Ishikawa (cell line): ENCODE measurements around the gene TECTA.

ENCODE experiments used
- CEBPB ChIP-seq: IDR thresholded peaks from 2 replicates; pipeline ENCODE4 v1.6.1; 2012
- CREB1 ChIP-seq: IDR thresholded peaks from 2 replicates; pipeline ENCODE4 v1.6.1; 2012; ENCODE audit warnings: low read depth
- EGR1 ChIP-seq: IDR thresholded peaks from 2 replicates; pipeline ENCODE4 v1.6.1; 2012
- EP300 ChIP-seq: IDR thresholded peaks from 2 replicates; pipeline ENCODE4 v1.6.1; 2012; ENCODE audit warnings: borderline replicate concordance
- FOXM1 ChIP-seq: IDR thresholded peaks from 2 replicates; pipeline ENCODE4 v1.6.1; 2012; ENCODE audit warnings: low read depth, borderline replicate concordance
- NFIC ChIP-seq: IDR thresholded peaks from 2 replicates; pipeline ENCODE4 v1.6.1; 2012
- RAD21 ChIP-seq: IDR thresholded peaks from 2 replicates; pipeline ENCODE4 v1.6.1; 2012; ENCODE audit warnings: low read depth
- TAF1 ChIP-seq: IDR thresholded peaks from 2 replicates; pipeline ENCODE4 v1.6.1; 2012; ENCODE audit warnings: low read depth, mild to moderate bottlenecking
- TCF12 ChIP-seq: IDR thresholded peaks from 2 replicates; pipeline ENCODE4 v1.6.1; 2012; ENCODE audit warnings: low read depth
- TEAD4 ChIP-seq: IDR thresholded peaks from 2 replicates; pipeline ENCODE4 v1.6.1; 2012
- YY1 ChIP-seq: IDR thresholded peaks from 2 replicates; pipeline ENCODE4 v1.6.1; 2012; ENCODE audit warnings: low read depth
- ZBTB7A ChIP-seq: IDR thresholded peaks from 2 replicates; pipeline ENCODE4 v1.6.1; 2012; ENCODE audit warnings: low read depth
- TF ChIP-seq, protein P1 (sequence below): IDR thresholded peaks from 2 replicates; pipeline ENCODE4 v1.6.1; 2012
- TF ChIP-seq, protein P2 (sequence below): IDR thresholded peaks from 2 replicates; pipeline ENCODE4 v1.6.1; 2012
- TF ChIP-seq, protein P3 (sequence below): IDR thresholded peaks from 2 replicates; pipeline ENCODE4 v1.6.1; 2012; ENCODE audit warnings: low read depth, mild to moderate bottlenecking

TECTA gene

DNA sequence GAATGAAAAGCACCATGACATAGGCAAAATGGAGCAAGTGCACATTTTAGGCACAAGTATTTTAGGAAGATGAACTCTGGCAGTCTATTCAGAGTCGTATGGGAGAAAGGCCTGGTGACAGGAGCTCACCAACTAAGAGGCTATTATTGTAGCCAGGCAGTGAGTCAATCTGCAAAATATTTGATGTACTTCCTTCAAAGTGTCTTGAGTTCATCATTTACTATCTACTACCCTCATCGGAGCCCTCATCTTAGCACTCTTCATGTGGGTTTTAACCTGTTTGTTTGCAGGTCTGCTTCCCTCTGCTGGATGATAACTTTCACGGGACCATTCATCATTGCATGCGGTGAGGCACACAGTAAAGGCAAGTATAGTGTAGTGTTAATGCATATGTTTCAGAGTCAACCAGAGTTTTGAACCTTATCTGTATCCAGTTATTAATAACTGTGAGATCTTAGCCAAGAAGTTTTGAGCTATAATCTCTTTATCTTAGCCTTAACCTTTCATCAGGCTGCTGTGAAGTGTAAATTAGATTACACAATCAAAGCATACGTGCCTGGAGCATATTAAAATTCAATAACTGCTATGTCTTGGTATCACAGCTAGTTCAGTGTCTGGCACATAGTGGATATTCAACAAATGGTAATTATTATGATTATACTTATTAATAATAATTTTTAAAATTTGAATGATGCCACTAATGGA is 120.6 kb downstream of the TECTA start:
- TF ChIP-seq TAF1: no peak
- TF ChIP-seq CEBPB: no peak
- TF ChIP-seq, protein P1, sequence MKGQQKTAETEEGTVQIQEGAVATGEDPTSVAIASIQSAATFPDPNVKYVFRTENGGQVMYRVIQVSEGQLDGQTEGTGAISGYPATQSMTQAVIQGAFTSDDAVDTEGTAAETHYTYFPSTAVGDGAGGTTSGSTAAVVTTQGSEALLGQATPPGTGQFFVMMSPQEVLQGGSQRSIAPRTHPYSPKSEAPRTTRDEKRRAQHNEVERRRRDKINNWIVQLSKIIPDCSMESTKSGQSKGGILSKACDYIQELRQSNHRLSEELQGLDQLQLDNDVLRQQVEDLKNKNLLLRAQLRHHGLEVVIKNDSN: no peak
- TF ChIP-seq TEAD4: no peak
- TF ChIP-seq, protein P2, sequence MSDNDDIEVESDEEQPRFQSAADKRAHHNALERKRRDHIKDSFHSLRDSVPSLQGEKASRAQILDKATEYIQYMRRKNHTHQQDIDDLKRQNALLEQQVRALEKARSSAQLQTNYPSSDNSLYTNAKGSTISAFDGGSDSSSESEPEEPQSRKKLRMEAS: no peak
- TF ChIP-seq NFIC: no peak
- no peak for TF ChIP-seq EP300
- no peak for TF ChIP-seq YY1
- no peak for TF ChIP-seq TCF12
- no peak for TF ChIP-seq CREB1
- no peak for TF ChIP-seq EGR1
- TF ChIP-seq FOXM1: no peak
- TF ChIP-seq RAD21: no peak
- TF ChIP-seq, protein P3, sequence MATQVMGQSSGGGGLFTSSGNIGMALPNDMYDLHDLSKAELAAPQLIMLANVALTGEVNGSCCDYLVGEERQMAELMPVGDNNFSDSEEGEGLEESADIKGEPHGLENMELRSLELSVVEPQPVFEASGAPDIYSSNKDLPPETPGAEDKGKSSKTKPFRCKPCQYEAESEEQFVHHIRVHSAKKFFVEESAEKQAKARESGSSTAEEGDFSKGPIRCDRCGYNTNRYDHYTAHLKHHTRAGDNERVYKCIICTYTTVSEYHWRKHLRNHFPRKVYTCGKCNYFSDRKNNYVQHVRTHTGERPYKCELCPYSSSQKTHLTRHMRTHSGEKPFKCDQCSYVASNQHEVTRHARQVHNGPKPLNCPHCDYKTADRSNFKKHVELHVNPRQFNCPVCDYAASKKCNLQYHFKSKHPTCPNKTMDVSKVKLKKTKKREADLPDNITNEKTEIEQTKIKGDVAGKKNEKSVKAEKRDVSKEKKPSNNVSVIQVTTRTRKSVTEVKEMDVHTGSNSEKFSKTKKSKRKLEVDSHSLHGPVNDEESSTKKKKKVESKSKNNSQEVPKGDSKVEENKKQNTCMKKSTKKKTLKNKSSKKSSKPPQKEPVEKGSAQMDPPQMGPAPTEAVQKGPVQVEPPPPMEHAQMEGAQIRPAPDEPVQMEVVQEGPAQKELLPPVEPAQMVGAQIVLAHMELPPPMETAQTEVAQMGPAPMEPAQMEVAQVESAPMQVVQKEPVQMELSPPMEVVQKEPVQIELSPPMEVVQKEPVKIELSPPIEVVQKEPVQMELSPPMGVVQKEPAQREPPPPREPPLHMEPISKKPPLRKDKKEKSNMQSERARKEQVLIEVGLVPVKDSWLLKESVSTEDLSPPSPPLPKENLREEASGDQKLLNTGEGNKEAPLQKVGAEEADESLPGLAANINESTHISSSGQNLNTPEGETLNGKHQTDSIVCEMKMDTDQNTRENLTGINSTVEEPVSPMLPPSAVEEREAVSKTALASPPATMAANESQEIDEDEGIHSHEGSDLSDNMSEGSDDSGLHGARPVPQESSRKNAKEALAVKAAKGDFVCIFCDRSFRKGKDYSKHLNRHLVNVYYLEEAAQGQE: no peak
- TF ChIP-seq ZBTB7A: no peak

DNA sequence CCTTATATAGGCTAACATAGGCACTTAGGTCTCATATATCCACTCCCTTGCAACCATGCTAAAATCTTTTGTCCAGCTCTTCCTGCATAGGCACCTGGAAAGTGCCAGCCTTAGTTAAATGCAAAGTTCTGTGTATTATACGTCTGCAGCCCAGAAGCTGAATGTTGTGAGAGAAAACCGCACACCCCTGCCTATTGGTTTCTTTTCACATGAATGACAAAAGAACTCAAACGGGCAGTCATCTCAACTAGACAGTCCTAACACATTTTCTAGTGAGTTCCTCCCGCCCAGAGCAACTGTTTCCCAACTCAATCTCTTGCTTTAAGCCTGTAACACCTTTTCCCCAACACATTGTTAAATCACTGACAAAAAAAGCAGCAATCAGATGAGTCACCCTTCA is 122.1 kb downstream of the TECTA start:
- TF ChIP-seq EGR1 (no peak), ZBTB7A (no peak), FOXM1 (no peak), CEBPB (no peak), RAD21 (no peak), TCF12 (no peak), YY1 (no peak), TEAD4 (no peak), CREB1 (no peak)
- TF ChIP-seq, protein P1: no peak
- TF ChIP-seq, protein P3: no peak

DNA sequence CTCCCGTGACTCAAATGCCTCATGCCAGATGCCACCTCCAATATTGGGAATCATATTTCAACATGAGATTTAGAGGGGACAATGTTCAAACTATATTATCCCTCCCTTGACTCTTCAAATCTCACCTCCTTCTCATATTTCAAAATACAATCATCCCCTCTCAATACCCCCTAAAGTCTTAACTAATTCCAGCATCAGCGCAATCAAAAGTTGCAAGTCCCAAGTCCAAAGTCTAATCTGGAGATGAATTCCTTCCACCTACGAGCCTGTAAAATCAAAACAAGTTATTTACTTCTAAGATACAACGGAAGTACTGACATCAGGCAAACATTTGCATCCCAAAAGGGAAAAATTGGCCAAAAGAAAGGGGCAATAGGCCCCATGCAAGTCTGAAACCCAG is 124.3 kb downstream of the TECTA start:
- TF ChIP-seq, protein P2: no peak
- TF ChIP-seq TCF12 (no peak), CREB1 (no peak), NFIC (no peak), EGR1 (no peak), RAD21 (no peak), ZBTB7A (no peak), CEBPB (no peak)
- TF ChIP-seq, protein P1: no peak

DNA sequence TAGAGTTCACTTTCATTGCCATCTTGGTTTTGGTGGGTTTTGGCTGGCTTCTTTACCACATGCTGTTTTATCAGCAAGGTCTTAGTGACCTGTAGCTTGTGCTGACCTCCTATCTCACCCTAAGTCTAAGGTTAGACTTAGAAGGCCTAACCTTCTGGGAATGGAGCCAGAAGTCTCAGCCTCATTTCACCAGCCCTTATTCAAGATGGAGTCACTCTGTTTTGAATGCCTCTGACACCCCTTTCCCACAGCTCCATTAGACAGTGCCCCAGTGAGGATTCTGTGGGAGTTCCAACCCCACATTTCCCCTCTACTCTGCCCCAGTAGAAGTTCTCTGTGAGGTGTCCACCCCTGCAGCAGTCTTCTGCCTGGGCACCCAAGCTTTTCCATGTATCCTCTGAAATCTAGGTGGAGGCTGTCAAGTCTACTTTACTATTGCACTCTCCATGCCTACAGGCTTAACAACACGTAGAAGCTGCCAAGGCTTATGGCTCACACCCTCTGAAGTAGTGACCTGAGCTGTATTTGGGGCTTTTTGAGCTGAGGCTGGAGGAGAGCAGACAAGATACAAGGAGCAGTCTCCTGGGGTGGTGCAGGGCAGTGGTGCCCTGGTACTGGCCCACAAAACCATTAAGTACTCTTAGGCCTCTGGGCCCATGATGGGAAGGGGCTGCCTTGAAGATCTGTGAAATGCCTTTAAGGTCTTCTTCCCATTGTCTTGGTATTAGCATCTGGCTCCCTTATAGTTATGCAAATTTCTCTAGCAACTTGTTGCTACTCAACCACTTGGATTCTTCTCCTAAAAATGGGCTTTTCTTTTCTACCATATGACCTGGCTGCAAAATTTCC is 125.6 kb downstream of the TECTA start:
- TF ChIP-seq, protein P3: no peak
